Activated naive CD4-positive, alpha-beta T cell treated with anti-CD3 and anti-CD28 coated beads, Interleukin-2, amount 50 U/mL, for 24 hours (primary cell): Measurements from ENCODE around the gene LARGE1.

Experiments used
- H3K27ac Mint-ChIP-seq: one replicate; pipeline ENCODE4 v1.8.0; 2021; ENCODE audit warnings: mild to moderate bottlenecking, mixed read lengths
- H3K27me3 Mint-ChIP-seq: one replicate; pipeline ENCODE4 v1.8.0; 2021; ENCODE audit warnings: mixed read lengths
- H3K36me3 Mint-ChIP-seq: one replicate; pipeline ENCODE4 v1.8.0; 2021; ENCODE audit warnings: mixed read lengths
- H3K4me1 Mint-ChIP-seq: one replicate; pipeline ENCODE4 v1.8.0; 2021; ENCODE audit warnings: mixed read lengths
- H3K4me3 Mint-ChIP-seq: one replicate; pipeline ENCODE4 v1.8.0; 2021; ENCODE audit warnings: mild to moderate bottlenecking, mixed read lengths
- H3K9me3 Mint-ChIP-seq: one replicate; pipeline ENCODE4 v1.8.0; 2021; ENCODE audit warnings: mixed read lengths

The LARGE1 gene

DNA sequence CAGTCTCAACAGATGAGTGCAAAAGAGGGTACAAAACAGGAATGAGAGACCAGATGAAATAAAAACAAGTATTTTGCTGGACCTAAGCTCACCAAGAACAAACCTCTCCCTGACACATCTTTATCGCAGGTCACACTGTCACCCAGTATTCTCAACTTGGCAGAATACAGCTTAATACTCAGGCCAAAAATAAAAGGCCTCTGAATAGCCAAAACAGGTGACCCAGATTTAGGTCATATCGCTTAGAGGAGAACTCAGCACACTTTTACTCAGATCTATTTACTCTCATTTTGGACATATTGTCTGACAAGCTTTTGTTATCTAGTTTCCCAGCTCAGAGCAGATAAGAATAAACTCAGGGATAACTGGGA is 645.2 kb downstream of the LARGE1 start:
- H3K27me3 Mint-ChIP-seq = peaks cover 2% of the 10 kb centered on the region
- no peak overlapping the region for H3K27ac Mint-ChIP-seq
- H3K4me3 Mint-ChIP-seq = no peak overlapping the region
- no peaks in the 10 kb centered on the region for H3K36me3 Mint-ChIP-seq
- no peaks in the 10 kb centered on the region for H3K4me1 Mint-ChIP-seq
- no peaks in the 10 kb centered on the region for H3K9me3 Mint-ChIP-seq

- Mint-ChIP-seq H3K4me1 (no peaks in the 10 kb centered on the region), H3K9me3 (no peaks in the 10 kb centered on the region), H3K27me3 (peaks cover 2% of the 10 kb centered on the region), H3K27ac (no peak overlapping the region), H3K36me3 (no peaks in the 10 kb centered on the region), H3K4me3 (no peak overlapping the region)
Measured at GRCh38 chr22:33274214-33275072, 645.8 kb downstream of the LARGE1 start.

DNA sequence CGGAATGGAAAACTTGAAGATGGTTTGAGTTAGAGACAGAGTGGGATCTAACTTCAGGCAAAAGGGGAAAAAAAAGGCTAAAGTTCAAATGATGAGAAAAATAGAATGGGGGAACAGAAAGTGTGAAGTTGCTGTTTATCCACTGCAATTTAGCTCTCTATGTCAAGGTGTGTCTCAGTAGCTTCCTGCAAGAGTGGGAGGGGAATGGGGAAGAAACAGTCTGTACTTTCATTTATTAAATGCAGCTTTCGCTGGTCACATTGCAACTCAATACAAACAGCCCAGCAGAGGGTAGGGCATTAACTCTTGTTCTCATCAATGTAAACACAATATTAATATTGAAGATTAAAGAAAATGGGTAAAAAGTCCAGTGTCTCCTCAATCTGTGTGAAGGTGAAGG is 647.4 kb downstream of the LARGE1 start:
- Mint-ChIP-seq H3K9me3 (no peaks in the 10 kb centered on the region), H3K4me1 (no peaks in the 10 kb centered on the region), H3K27ac (no peak overlapping the region), H3K4me3 (no peak overlapping the region), H3K27me3 (no peaks in the 10 kb centered on the region), H3K36me3 (no peaks in the 10 kb centered on the region)

GRCh38 chr22:33272180-33272579 is 648.1 kb downstream of the LARGE1 start:
- Mint-ChIP-seq H3K4me3 (no peak overlapping the region), H3K36me3 (no peaks in the 10 kb centered on the region), H3K9me3 (no peaks in the 10 kb centered on the region), H3K27me3 (no peaks in the 10 kb centered on the region), H3K27ac (no peak overlapping the region), H3K4me1 (no peaks in the 10 kb centered on the region)

DNA sequence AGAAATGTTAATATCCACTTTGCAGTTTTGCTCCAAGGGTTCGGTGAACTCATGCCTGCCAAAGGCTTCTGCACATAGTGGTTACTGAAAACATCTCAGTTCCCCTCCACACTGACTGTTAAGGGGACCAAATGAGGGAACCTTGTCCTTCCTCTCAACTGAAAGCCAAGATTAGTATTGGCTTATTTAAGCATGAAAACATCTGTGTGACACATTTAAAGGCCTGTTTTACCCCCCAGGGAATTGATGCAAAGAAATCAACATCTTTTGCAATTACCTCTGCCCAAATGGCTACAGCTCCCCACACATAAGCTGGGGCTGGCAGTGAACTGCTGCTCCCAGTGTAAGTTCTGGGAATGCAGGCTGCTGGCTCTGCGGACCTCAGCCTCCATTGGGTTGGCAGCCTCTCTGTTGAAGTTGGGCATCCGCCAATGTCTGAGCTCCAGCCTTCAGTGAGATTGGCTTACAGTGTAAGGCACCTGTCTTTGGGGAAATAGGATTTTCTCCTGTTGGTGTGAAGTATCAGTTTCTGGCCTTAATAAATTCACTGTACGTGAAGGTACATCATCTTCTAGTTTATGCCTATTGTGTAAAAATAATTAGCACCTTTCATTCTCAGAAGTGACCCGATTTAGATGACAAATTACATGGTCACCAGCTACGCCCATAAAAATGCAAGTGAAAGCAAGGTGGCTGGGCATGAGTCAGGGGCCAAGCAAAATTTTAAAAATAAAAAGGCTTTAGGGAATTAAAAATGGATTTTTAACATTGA is 648.7 kb downstream of the LARGE1 start:
- Mint-ChIP-seq H3K36me3 (no peaks in the 10 kb centered on the region), H3K27ac (no peak overlapping the region), H3K9me3 (no peaks in the 10 kb centered on the region), H3K4me3 (no peak overlapping the region), H3K27me3 (no peaks in the 10 kb centered on the region), H3K4me1 (no peaks in the 10 kb centered on the region)

DNA sequence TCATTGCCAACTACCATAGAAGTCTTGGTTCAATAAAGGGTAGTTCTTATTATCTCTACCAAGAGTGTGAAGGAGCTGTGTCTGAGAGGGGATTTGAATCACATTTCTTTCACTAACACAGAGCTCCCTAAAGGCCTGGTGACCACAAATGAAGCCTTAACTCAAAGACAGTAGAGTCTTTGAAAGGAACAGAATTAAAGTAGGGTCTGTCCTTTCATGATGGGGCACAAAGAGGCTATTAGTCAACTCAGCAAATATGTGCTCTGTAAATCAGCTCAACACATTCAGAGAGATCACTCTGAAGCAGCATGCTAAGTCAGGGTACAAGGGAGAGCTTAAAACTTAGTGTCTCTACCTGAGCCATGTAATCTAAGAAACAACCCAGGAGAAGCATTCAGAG is 649.7 kb downstream of the LARGE1 start:
- no peak overlapping the region for H3K4me3 Mint-ChIP-seq
- H3K36me3 Mint-ChIP-seq = no peaks in the 10 kb centered on the region
- no peaks in the 10 kb centered on the region for H3K9me3 Mint-ChIP-seq
- H3K27ac Mint-ChIP-seq = no peak overlapping the region
- H3K27me3 Mint-ChIP-seq = no peaks in the 10 kb centered on the region
- H3K4me1 Mint-ChIP-seq = no peaks in the 10 kb centered on the region

GRCh38 chr22:33261699-33262098 is 658.6 kb downstream of the LARGE1 start:
- Mint-ChIP-seq H3K27ac (no peak overlapping the region), H3K27me3 (peaks cover 4% of the 10 kb centered on the region), H3K4me1 (no peaks in the 10 kb centered on the region), H3K36me3 (no peaks in the 10 kb centered on the region), H3K9me3 (no peaks in the 10 kb centered on the region), H3K4me3 (no peak overlapping the region)

GRCh38 chr22:33260498-33260897 is 659.8 kb downstream of the LARGE1 start:
- Mint-ChIP-seq H3K4me3 (no peak overlapping the region), H3K9me3 (no peaks in the 10 kb centered on the region)

DNA sequence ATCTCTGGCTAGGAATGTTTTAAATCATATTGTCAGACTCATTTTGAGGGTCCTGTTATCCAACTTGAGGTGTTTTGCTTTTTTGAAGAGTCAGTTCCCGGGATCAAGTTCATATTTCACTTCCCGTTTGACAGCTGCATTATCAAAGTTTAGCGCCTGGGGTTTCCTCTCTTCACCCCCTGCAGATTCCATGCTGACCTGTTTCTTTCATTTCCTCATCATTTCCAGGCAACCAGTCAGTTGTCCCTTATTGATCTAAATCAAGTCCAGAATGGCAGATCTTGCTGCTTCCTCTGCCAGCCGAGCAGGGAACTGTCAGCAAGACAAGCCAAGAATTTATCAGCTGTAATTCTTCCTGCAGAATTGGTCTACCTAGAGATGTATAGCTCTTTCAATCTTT is 664.5 kb downstream of the LARGE1 start:
- H3K9me3 Mint-ChIP-seq = no peaks in the 10 kb centered on the region
- no peak overlapping the region for H3K27ac Mint-ChIP-seq
- peaks cover 11% of the 10 kb centered on the region for H3K27me3 Mint-ChIP-seq
- no peak overlapping the region for H3K4me3 Mint-ChIP-seq
- H3K4me1 Mint-ChIP-seq = no peaks in the 10 kb centered on the region
- H3K36me3 Mint-ChIP-seq = no peaks in the 10 kb centered on the region

More at GRCh38 chr22:33260498-33260897, 659.8 kb downstream of the LARGE1 start:
- H3K36me3 Mint-ChIP-seq = no peaks in the 10 kb centered on the region
- H3K27me3 Mint-ChIP-seq = peaks cover 8% of the 10 kb centered on the region
- H3K4me1 Mint-ChIP-seq = no peaks in the 10 kb centered on the region
- no peak overlapping the region for H3K27ac Mint-ChIP-seq

GRCh38 chr22:33248948-33249347 is 671.3 kb downstream of the LARGE1 start:
- Mint-ChIP-seq H3K4me1 (no peaks in the 10 kb centered on the region), H3K4me3 (no peak overlapping the region), H3K27me3 (peaks cover 2% of the 10 kb centered on the region), H3K9me3 (no peaks in the 10 kb centered on the region), H3K27ac (no peak overlapping the region), H3K36me3 (no peaks in the 10 kb centered on the region)

GRCh38 chr22:33247758-33248157 is 672.5 kb downstream of the LARGE1 start:
- Mint-ChIP-seq H3K27me3 (peaks cover 2% of the 10 kb centered on the region), H3K36me3 (no peaks in the 10 kb centered on the region), H3K4me1 (no peaks in the 10 kb centered on the region), H3K9me3 (no peaks in the 10 kb centered on the region), H3K27ac (no peak overlapping the region), H3K4me3 (no peak overlapping the region)

GRCh38 chr22:33242078-33242477 is 678.2 kb downstream of the LARGE1 start:
- no peaks in the 10 kb centered on the region for H3K9me3 Mint-ChIP-seq
- peaks cover 3% of the 10 kb centered on the region for H3K27me3 Mint-ChIP-seq
- no peak overlapping the region for H3K27ac Mint-ChIP-seq
- H3K4me1 Mint-ChIP-seq = no peaks in the 10 kb centered on the region
- no peaks in the 10 kb centered on the region for H3K36me3 Mint-ChIP-seq
- H3K4me3 Mint-ChIP-seq = no peak overlapping the region

- no peaks in the 10 kb centered on the region for H3K9me3 Mint-ChIP-seq
- H3K4me1 Mint-ChIP-seq = no peaks in the 10 kb centered on the region
- no peak overlapping the region for H3K27ac Mint-ChIP-seq
- no peak overlapping the region for H3K4me3 Mint-ChIP-seq
- peaks cover 3% of the 10 kb centered on the region for H3K27me3 Mint-ChIP-seq
- no peaks in the 10 kb centered on the region for H3K36me3 Mint-ChIP-seq
Measured at GRCh38 chr22:33240888-33241475, 679.3 kb downstream of the LARGE1 start.

GRCh38 chr22:33232071-33232470 is 688.2 kb downstream of the LARGE1 start:
- Mint-ChIP-seq H3K27me3 (peaks cover 2% of the 10 kb centered on the region), H3K4me1 (no peaks in the 10 kb centered on the region), H3K36me3 (peaks cover 5% of the 10 kb centered on the region), H3K9me3 (peaks cover 39% of the 10 kb centered on the region), H3K27ac (no peak overlapping the region), H3K4me3 (no peak overlapping the region)

GRCh38 chr22:33227791-33228190 is 692.5 kb downstream of the LARGE1 start:
- H3K27ac Mint-ChIP-seq = no peak overlapping the region
- no peak overlapping the region for H3K4me3 Mint-ChIP-seq
- H3K4me1 Mint-ChIP-seq = no peaks in the 10 kb centered on the region
- H3K36me3 Mint-ChIP-seq = peaks cover 5% of the 10 kb centered on the region
- peaks cover 2% of the 10 kb centered on the region for H3K27me3 Mint-ChIP-seq
- peaks cover 38% of the 10 kb centered on the region for H3K9me3 Mint-ChIP-seq

DNA sequence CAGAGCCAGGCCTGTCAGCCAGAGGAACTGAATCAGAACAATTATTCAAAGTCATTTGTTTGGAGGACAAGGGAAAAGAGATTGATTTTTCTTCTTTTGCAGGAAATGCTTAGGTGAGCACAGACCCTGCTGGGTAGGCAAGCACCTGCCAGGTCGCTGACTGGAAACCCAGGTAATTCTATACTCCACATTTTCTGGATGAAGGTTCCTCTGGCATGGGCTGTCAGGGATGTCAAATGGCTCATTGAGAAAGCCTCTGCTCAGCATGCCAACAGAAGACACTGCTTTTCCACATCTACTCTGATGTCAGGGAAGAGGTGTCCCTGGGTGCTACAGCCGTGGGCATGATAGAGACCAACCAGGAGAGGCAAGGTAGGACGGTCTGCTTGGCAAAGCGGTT is 695.4 kb downstream of the LARGE1 start:
- H3K27ac Mint-ChIP-seq = no peak overlapping the region
- no peak overlapping the region for H3K4me3 Mint-ChIP-seq

More for the DNA sequence above, 695.4 kb downstream of the LARGE1 start:
- Mint-ChIP-seq H3K4me1 (no peaks in the 10 kb centered on the region), H3K9me3 (peaks cover 27% of the 10 kb centered on the region), H3K27me3 (no peaks in the 10 kb centered on the region), H3K36me3 (peaks cover 5% of the 10 kb centered on the region)
